Heart left ventricle (tissue), 13 donors: ENCODE results near the gene RXRB.

ENCODE experiments used
- CTCF ChIP-seq, 12 donors: fragments of 200-600 bp; sonication (generic) in 4 of 12; IDR thresholded peaks; one replicate each; pipeline versions ENCODE4 v1.5.0 to v1.8.0; 2018 to 2022; ENCODE audit warnings: antibody characterized with exemption in 12 of 12, mild to moderate bottlenecking in 5 of 12
- POLR2A ChIP-seq, 2 donors: fragments of 450-650 bp; IDR thresholded peaks; one replicate each; pipeline ENCODE4 v1.6.1; 2017; ENCODE audit warnings: antibody characterized with exemption in 2 of 2, mild to moderate bottlenecking in 2 of 2, moderate library complexity in 2 of 2
- donor health status: ischemic (EF 13 %, LVEDD 7.1; RV severe dilation, severe dysfunction).
- donor health status: DM: no; HTN: yes; CAD: no.
- donor health status: DM: no; HTN: no; CAD: no.
- donor health status: ischemic (EF 25% LVEDD 6.9; RV normal size, moderate dysfunction).
- donor health status: ischemic (EF 25% LVEDD 5.7; RV mildly dilated, moderate dysfunction).
- donor health status: ischemic (EF 35%, LVEDD 5.7; RV mildly dilated, moderate dysfunction).
- donor health status: nonischemic (EF 11% LVEDD 7.7; RV severe dilation, severe dysfunction).
- donor health status: DM: yes; HTN: yes; CAD: no.
- donor health status: PGD.
- donor health status: ischemic (EF 29% LVEDD 5.4; RV normal size, mild dysfunction).
- donor health status: nonischemic (EF 23%, LVEDD 6.1; RV moderate dilation, normal function).

GRCh38 chr6:33156561-33156960, 43.9 kb downstream of the RXRB start:
- TF ChIP-seq CTCF (IDR thresholded peaks at IDR 0.05): no peak
- no peak for TF ChIP-seq POLR2A (IDR thresholded peaks at IDR 0.05)
